GM12864 (cell line): ENCODE measurements around the gene HIPK1.
"Not testable (repeated sequence)": the region's sequence is repeated elsewhere in the genome, so short reads cannot be mapped to it uniquely, and the experiment has no call there.

Experiments
- DNase-seq: peaks from one replicate; pipeline ENCODE4 v3.0.0-alpha.2; 2011; ENCODE audit warnings: low read depth
- H3K4me3 ChIP-seq: 2 replicates; pipeline ENCODE4 v1.5.1; 2011; ENCODE audit warnings: mild to moderate bottlenecking, low read depth, low read length, control low read depth
- CTCF ChIP-seq: IDR thresholded peaks from 2 replicates; pipeline ENCODE4 v1.5.1; 2011; ENCODE audit warnings: low read depth, mild to moderate bottlenecking, moderate library complexity, low read length, control low read depth, inconsistent platforms; ENCODE audit errors: missing control alignments

HIPK1 gene

DNA sequence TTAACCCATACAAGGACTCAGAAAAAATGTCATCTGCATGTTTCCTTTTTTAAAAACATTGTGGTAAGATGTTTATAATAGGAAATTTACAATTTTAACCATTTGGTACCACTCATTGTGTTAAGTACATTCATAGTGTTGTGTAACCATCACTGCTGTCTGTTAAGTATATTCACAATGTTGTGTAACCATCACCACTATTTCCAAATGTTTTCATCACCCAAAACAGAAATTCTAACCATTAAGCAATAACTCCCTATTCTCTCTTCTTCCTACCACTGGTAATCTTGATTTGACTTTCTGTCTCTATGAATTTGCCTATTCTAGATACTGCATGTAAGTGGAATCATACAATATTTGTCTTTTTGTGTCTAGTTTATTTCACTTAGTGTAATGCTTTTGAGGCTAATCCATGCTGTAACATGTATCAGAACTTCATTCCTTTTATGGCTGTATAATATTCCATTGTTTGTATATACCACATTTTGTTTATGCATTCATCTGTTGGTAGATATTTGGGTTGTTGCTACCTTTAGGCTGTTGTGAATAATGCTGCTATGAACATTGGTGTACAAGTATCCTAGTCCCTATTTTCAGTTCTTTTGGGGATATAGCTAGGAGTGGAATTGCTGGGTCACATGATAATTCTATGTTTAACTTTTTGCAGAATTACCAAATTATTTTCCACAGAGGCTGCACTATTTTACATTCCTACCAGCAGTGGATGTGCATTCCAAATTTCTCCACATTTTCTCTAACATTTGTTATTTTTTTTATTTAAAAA is 14.1 kb downstream of the HIPK1 start:
- no peak overlapping the region for H3K4me3 ChIP-seq
- no peak for TF ChIP-seq CTCF
- no peak for DNase-seq

DNA sequence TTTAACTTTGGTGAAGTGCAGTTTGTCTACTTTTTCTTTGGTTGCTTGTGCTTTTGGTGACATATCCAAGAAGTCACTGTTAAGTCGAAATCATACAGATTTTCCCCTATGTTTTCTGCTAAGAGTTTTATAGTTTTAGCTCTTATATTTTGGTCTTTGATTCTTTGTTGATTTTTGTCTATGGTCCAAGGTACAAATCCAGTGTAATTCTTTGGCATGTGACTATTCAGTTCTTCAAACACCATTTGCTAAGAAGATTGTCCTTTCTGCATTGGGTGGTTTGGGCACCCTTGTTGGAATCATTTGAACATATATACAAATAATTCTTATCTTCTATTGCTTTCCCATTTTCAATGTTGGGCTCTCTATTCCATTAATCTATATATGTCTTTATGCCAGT is 16.2 kb downstream of the HIPK1 start:
- no peak overlapping the region for H3K4me3 ChIP-seq
- no peak for DNase-seq
- TF ChIP-seq CTCF, result no peak

DNA sequence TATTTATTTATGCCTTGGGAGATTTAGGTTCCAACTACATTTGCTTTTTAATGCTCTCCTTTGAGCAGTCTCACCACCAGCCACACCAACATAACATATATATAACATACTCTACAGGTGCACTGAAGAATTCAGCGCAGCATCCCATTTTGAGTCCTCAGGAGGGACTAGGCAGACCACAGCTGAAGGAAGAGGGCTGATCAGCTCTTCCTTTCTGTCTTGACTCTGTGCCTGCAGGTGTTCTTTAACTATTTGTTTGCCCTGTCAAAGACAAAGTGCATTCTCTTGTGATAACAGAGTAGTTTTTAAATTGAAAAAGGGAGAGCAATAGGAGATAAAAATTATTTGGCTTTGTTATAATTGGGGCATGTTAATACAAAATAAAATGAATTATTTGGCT is 17.0 kb downstream of the HIPK1 start:
- DNase-seq, result no peak
- H3K4me3 ChIP-seq, result no peak overlapping the region
- TF ChIP-seq CTCF, result no peak

DNA sequence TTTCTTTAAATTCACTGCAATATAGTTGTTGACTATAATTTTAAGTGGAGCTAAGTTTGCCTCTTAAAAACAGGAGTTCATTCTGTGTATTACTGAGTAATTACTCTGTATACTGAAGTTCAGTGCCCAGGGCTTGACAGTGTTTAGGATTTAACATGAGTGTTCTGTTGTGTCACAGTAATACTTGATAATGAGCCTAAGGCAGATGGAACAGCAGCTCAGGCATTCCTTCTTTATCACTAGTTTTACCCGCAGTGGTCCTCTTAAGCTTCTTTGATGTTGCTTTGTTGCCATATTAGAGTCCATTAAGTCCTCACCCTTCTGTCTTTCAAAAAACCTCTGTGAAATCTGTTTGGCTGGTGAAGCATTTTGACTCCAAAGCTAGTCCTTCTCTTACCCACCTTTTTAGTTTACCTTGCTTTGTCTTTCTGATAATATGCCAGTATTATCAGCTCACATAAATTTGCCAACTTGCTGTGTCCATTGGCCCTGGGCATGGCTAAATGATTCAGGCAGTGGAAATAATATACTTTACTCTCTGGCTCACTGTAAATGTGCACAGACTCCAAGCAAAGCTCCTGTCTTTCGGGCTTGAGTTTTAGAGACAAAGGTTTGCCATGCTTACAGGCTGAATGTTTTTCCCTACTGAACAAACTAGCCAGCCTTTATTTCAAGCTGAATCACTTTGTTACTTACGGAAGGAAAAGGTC is 17.7 kb downstream of the HIPK1 start:
- no peak for TF ChIP-seq CTCF
- H3K4me3 ChIP-seq, result no peak overlapping the region
- no peak for DNase-seq

- H3K4me3 ChIP-seq, result no peak overlapping the region
- no peak for TF ChIP-seq CTCF
Measured at GRCh38 chr1:113947388-113948107, 18.4 kb downstream of the HIPK1 start.

DNA sequence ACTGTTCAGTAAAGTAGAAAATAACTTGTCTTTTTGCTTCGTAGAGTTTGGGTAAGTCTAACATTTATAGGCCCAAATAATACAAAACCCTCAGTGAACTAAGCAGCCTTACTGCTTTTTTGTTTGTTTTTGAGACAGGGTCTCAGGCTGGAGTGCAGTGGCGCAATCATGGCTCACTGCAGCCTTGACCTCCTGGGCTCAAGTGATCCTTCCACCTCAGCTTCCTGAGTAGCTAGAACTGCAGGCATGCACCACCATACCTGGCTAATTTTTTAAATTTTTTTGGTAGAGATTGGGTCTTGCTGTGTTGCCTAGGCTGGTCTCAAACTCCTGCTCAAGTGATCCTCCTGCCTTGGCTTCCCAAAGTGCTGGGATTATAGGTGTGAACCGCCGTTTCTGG is 19.0 kb downstream of the HIPK1 start:
- not testable (repeated sequence) for DNase-seq, H3K4me3 ChIP-seq

More at GRCh38 chr1:113947388-113948107, 18.4 kb downstream of the HIPK1 start:
- no peak for DNase-seq

DNA sequence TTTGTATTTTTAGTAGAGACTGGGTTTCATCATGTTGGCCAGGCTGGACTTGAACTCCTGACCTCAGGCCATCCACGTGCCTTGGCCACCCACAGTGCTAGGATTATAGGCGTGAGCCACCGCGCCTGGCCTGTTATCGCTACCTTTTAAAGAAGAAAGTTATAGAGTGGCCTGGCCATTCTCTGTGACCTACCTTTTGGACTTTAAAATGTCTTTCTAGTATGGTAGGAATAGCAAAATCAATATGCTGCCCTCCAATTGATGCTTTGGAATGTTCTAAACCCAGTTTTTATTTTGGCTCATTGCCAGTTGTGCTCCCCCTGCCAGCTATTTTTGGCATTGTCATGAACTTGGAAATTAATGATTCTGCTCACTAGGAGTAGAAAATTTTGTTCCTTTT is 19.9 kb downstream of the HIPK1 start:
- no peak overlapping the region for H3K4me3 ChIP-seq
- TF ChIP-seq CTCF, result no peak
- DNase-seq, result no peak
